Activated naive CD8-positive, alpha-beta T cell (primary cell): ENCODE results near the gene PYGB.

Experiments
- H3K27ac Mint-ChIP-seq: one replicate; pipeline ENCODE4 v1.8.0; 2021; ENCODE audit warnings: mixed read lengths
- H3K27me3 Mint-ChIP-seq: one replicate; pipeline ENCODE4 v1.8.0; 2021; ENCODE audit warnings: mixed read lengths
- H3K36me3 Mint-ChIP-seq: one replicate; pipeline ENCODE4 v1.8.0; 2021; ENCODE audit warnings: mixed read lengths
- H3K4me1 Mint-ChIP-seq: one replicate; pipeline ENCODE4 v1.8.0; 2021; ENCODE audit warnings: low read depth, mixed read lengths
- H3K4me3 Mint-ChIP-seq: one replicate; pipeline ENCODE4 v1.8.0; 2021; ENCODE audit warnings: mild to moderate bottlenecking, mixed read lengths
- H3K9me3 Mint-ChIP-seq: one replicate; pipeline ENCODE4 v1.8.0; 2021; ENCODE audit warnings: low read depth, mixed read lengths

The PYGB gene

GRCh38 chr20:25211273-25211672 lies 36.6 kb upstream of the PYGB start:
- H3K9me3 Mint-ChIP-seq: no peaks in the 10 kb centered on the region
- H3K27me3 Mint-ChIP-seq: no peaks in the 10 kb centered on the region
- H3K4me3 Mint-ChIP-seq: no peak overlapping the region
- H3K27ac Mint-ChIP-seq: no peak overlapping the region
- peaks cover 5% of the 10 kb centered on the region for H3K36me3 Mint-ChIP-seq
- H3K4me1 Mint-ChIP-seq: no peaks in the 10 kb centered on the region

DNA sequence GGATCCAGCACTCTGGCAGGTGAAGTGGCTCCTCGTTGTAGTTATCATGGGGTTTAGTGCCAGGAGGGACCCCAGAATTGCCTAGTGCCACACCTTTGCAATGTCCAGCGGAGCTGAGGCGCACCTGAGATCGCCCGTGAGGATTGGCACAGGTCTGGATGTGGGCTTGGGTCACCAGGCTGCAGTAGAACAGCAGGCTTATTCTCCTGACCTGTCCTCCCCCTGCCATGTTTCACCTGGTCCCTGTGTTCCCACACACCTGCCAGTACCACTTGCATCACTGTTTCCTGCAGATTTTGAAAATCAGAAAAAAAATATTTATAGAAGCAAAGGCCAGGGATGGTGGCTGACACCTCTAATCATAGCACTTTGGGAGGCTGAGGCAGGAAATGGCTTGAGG lies 35.6 kb upstream of the PYGB start:
- Mint-ChIP-seq H3K4me3 (no peak overlapping the region), H3K27me3 (no peaks in the 10 kb centered on the region), H3K4me1 (no peaks in the 10 kb centered on the region), H3K27ac (no peak overlapping the region), H3K9me3 (no peaks in the 10 kb centered on the region), H3K36me3 (peaks cover 5% of the 10 kb centered on the region)

DNA sequence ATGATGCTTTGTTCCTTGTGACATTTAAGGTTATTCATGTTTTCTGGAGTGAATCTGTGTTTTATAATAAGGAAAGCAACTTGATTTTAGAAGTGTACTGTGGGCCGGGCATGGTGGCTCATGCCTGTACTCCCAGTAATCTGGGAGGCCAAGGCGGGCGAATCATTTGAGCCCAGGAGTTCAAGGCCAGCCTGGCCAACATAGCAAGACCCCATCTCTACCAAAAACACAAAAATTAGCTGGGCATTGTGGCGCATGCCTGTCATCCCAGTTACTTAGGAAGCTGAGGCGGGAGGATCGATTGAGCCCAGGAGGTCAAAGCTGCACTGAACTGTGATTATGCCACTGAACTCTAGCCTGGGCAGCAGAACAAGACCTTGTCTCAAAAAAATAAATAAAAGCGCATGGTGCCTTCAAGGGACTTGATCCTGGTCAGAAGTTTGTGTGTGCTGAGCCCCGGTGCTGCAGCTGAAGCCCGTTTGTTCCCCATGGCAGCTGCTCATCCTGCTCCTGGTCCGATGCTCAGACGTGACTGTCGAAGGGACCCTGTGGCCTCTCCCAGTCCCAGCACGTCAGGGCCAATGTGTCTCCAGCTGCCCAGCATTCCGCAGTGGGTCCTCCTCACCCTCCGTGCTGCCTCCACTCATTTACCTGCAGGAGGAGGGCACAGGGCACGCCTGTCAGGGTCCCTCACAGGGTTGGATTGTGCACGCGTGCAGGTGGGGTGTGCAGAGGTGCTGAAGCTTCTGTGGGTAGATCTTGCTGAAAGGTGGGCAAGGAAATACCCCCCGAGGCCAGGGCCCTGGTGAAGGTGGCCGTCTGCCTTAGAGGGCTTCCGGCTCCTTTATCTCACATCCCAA lies 34.1 kb upstream of the PYGB start:
- Mint-ChIP-seq H3K4me3 (no peak overlapping the region), H3K36me3 (peaks cover 5% of the 10 kb centered on the region), H3K27me3 (no peaks in the 10 kb centered on the region), H3K9me3 (no peaks in the 10 kb centered on the region), H3K27ac (no peak overlapping the region), H3K4me1 (no peaks in the 10 kb centered on the region)

DNA sequence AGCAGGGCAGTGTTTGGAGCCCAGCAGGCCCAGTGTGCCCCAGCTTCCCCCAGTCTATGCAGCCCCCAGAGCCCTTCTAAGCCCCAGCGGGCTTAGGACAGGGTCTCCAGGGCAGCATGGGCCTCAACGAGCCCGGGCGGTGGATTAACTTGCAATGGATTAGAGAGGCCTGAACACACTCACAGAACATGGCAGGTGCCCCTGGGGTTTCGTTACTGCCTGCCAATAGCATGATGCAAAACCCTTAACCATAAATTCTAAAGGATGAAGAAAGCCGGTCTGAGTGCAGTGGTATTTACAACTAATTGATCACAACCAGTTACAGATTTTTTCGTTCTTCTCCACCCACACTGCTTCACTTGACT lies 33.5 kb upstream of the PYGB start:
- H3K27ac Mint-ChIP-seq: no peak overlapping the region
- H3K9me3 Mint-ChIP-seq: no peaks in the 10 kb centered on the region
- H3K27me3 Mint-ChIP-seq: no peaks in the 10 kb centered on the region
- no peaks in the 10 kb centered on the region for H3K4me1 Mint-ChIP-seq
- H3K4me3 Mint-ChIP-seq: no peak overlapping the region
- H3K36me3 Mint-ChIP-seq: peaks cover 5% of the 10 kb centered on the region

GRCh38 chr20:25214819-25215218 lies 33.1 kb upstream of the PYGB start:
- Mint-ChIP-seq H3K4me3 (no peak overlapping the region), H3K27me3 (no peaks in the 10 kb centered on the region), H3K4me1 (no peaks in the 10 kb centered on the region), H3K36me3 (peaks cover 3% of the 10 kb centered on the region), H3K27ac (no peak overlapping the region), H3K9me3 (no peaks in the 10 kb centered on the region)

GRCh38 chr20:25215521-25215920 lies 32.4 kb upstream of the PYGB start:
- H3K27ac Mint-ChIP-seq: no peak overlapping the region

DNA sequence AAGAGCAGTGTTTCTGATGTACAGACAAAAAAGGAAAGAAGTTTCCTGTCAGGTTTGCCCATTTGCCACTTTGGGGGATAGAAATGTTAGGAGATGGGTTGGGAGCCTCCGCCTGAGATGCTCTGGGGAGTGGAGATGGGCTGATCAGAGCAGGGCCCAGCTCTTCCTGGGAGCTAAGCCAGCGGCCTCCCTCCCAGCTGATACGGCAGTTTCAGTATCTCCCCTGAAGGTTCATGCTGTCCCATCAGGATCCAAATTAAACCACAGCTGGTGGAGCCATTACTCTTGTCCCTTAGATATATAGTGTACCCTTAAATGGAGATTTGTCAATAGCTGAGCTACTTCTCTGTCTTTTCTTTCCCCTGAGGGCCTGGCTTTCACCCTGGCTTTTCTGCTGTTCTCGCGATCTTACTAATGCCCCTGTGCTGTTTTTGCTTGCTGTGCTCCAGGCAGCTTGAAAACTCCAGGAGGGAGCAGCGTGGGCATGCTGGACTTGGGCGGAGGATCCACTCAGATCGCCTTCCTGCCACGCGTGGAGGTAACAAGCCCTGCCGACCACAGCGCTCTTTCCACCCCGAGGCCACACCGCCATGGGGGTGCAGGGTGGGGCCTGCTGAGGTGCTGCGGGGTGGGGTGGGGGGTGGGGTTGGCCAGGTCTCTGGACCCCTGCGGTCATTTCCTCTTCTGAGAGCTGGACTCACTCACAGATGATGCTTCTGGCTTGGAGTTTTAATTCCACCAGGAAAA lies 31.5 kb upstream of the PYGB start:
- Mint-ChIP-seq H3K4me1 (no peaks in the 10 kb centered on the region), H3K27me3 (no peaks in the 10 kb centered on the region), H3K27ac (no peak overlapping the region), H3K4me3 (no peak overlapping the region), H3K36me3 (peaks cover 3% of the 10 kb centered on the region), H3K9me3 (no peaks in the 10 kb centered on the region)

More at GRCh38 chr20:25215521-25215920, 32.4 kb upstream of the PYGB start:
- Mint-ChIP-seq H3K4me1 (no peaks in the 10 kb centered on the region), H3K27me3 (no peaks in the 10 kb centered on the region), H3K4me3 (no peak overlapping the region), H3K36me3 (peaks cover 3% of the 10 kb centered on the region), H3K9me3 (no peaks in the 10 kb centered on the region)

- no peaks in the 10 kb centered on the region for H3K4me1 Mint-ChIP-seq
- peaks cover 3% of the 10 kb centered on the region for H3K36me3 Mint-ChIP-seq
- no peak overlapping the region for H3K27ac Mint-ChIP-seq
- H3K4me3 Mint-ChIP-seq: no peak overlapping the region
- H3K27me3 Mint-ChIP-seq: no peaks in the 10 kb centered on the region
- no peaks in the 10 kb centered on the region for H3K9me3 Mint-ChIP-seq
Observed at GRCh38 chr20:25217161-25218108, 30.4 kb upstream of the PYGB start.

GRCh38 chr20:25218109-25218486 lies 29.8 kb upstream of the PYGB start:
- H3K27ac Mint-ChIP-seq: no peak overlapping the region
- peaks cover under 1% of the 10 kb centered on the region for H3K4me1 Mint-ChIP-seq
- no peaks in the 10 kb centered on the region for H3K9me3 Mint-ChIP-seq
- H3K27me3 Mint-ChIP-seq: no peaks in the 10 kb centered on the region
- no peak overlapping the region for H3K4me3 Mint-ChIP-seq
- peaks cover 3% of the 10 kb centered on the region for H3K36me3 Mint-ChIP-seq

DNA sequence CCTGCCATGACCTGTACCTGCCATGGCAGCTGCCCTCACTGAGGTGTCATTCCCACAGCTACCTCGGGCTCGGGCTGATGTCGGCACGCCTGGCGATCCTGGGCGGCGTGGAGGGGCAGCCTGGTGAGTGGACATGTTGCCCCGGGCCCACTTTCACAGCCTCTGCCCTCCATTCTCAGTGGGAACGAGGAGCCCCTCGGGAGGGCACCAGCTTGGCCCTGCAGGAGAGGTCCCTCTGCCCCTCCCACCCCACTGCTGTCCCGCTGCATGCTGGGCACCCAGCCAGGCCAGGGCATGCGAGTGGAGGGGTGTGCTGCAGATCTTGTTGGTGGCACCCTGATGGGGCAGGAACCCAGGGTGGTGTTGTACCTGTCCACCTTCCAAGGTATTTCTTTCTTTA lies 29.4 kb upstream of the PYGB start:
- H3K4me3 Mint-ChIP-seq: no peak overlapping the region
- no peaks in the 10 kb centered on the region for H3K27me3 Mint-ChIP-seq
- H3K4me1 Mint-ChIP-seq: peaks cover 5% of the 10 kb centered on the region
- no peaks in the 10 kb centered on the region for H3K9me3 Mint-ChIP-seq
- H3K27ac Mint-ChIP-seq: no peak overlapping the region
- peaks cover 3% of the 10 kb centered on the region for H3K36me3 Mint-ChIP-seq

DNA sequence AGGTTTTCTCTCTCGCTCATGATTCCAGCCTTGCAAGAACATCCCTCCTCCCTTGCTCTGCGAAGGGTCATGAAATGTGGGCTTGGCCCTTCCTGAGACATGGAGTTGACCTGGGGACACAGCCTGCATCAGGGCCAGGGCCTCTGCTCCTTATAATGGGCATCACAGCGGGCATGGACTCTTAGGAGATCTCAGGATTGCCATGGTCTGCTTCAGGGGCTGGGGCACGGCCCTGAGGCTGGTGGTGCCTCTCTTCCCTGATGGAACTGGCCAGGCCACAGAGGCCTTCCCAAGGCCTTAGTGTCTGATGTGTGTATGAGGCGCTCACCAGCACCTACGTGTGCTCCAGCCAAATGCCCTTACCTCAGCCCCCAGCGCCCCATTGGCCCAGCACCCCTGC lies 28.5 kb upstream of the PYGB start:
- H3K27ac Mint-ChIP-seq: no peak overlapping the region
- H3K36me3 Mint-ChIP-seq: peaks cover 3% of the 10 kb centered on the region
- no peaks in the 10 kb centered on the region for H3K27me3 Mint-ChIP-seq
- H3K9me3 Mint-ChIP-seq: no peaks in the 10 kb centered on the region
- peaks cover 5% of the 10 kb centered on the region for H3K4me1 Mint-ChIP-seq
- H3K4me3 Mint-ChIP-seq: no peak overlapping the region

DNA sequence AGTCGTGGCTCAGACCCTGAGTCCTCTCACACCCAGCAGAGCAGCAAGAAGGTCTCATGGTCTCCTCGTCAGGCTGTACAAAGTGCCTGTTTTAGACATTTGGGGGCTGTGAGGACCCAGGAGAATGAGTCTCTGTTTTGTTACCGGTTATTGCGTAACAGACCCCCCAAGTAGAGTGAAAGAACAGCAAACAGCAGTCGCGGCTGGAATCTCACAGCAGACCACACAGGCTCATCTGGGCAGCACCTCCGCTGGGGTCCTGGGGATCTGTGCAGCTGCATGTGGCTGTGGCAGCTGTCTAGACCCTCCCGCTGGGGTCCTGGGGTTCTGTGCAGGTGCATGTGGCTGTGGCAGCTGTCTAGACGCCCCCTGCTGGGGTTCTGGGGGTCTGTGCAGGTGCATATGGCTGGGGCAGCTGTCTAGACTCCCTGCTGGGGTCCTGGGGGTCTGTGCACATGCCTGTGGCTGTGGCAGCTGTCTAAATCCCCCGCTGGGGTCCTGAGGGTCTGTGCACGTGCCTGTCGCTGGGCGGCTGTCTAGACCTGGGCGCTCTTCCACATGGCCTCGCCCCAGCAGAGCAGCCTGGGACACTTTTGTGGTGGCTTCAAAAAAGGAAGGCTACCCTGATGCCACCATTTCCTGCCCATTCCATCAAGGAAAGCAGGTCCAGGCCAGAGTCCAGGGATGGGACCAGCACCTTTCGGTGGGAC lies 27.7 kb upstream of the PYGB start:
- Mint-ChIP-seq H3K4me1 (peaks cover 5% of the 10 kb centered on the region), H3K4me3 (no peak overlapping the region), H3K9me3 (no peaks in the 10 kb centered on the region), H3K36me3 (no peaks in the 10 kb centered on the region), H3K27me3 (no peaks in the 10 kb centered on the region), H3K27ac (no peak overlapping the region)

- Mint-ChIP-seq H3K27me3 (no peaks in the 10 kb centered on the region), H3K36me3 (no peaks in the 10 kb centered on the region), H3K27ac (no peak overlapping the region), H3K4me3 (no peak overlapping the region), H3K4me1 (peaks cover 5% of the 10 kb centered on the region), H3K9me3 (no peaks in the 10 kb centered on the region)
Observed at GRCh38 chr20:25220810-25221591, 26.9 kb upstream of the PYGB start.
